Measurements from ENCODE around the gene ISG20.
A peak's percentile ranks its signal among the peaks of the same experiment; 100 is the strongest.

The ISG20 gene

DNA sequence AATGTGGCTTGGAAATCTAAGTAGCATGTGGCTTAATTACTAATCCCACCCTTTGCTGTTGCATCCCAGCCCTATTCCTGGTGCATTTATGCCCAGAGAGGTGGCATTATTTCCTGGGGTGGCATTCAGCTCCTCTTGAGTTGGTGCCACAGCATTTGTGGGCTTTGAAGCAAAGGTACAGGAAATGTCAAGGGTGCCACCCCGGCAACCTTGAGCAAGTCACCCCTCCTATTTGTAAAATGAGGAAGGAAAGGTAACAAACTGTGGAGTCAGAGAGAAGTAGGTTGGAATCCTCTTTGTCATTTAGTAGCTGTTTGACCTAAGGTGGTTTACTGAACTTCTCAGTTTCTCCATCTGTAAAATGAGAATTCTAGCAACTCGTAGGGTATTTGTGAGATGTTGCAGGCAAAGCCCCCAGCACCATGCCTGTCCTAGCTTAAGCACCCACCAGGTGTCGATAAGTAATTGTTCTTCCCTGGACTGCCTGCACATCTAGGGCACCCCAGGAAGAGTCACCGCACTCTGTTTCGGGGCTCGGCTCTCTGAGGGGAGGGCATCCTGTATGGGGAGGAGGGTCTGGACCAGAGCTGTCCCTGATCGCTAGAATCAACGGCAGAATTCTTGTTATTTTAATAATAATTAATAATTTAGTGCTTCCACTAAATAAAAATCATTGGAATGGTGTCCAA is 17.1 kb downstream of the ISG20 start:
- no peak for DNase-seq

DNA sequence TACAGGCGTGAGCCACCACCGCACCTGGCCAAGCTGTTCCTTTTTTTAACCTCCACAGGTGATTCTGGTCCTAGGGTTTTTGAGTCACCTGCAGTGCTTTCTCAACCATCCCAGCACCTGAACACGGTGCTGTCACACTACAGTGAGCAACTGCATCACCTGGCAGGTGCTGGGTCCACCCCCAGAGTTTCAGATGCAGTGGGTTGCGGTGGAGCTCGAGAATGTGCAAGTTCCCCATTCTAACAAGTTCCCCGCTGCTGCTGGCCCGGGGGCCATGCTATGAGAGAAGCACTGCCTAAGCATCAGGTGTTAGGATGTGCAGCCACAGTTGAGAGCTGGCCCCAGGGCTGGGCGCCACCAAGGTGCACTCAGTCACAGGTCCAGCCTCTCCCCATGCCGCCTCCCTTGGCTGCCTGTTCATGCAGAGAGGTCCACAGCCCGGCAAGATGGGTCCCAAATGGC is 18.0 kb downstream of the ISG20 start:
- DNase-seq: no peak

DNA sequence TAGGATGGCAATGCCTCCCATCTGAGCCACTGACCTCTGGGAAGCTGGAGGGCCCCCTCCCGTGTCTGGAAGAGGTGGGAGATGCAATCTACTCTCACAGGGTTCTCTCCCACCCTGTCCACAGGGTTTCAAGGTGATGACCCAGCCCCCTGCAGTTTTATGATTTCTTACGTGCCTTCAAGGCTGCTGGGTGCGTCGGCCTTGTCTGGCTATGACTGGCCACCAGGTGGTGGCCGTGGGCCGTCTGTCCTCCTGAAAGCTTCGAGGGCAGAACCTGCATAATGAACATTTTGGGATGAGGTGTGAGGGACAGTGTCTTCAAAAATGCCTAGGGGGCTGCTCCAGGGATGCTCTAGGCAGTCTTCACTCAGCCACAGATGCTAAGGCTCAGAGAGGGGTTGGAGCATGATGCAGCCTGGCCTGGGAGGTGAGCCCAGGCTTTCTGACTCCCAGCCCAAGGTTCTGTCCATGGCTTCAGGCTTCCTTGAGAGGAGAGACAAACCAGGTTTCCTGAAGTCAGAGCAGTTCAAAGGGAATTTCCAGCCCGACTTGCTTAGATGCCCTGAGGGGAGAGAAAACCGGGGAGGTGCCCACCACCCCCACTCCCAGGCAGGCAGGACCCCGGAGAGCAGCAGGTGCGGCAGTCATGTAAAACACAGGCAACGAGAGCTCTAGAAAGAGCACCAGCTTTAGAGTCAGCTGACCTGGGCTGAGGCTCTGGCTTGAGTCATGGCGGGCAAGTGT is 18.7 kb downstream of the ISG20 start:
- DNase-seq: peak; percentile 36

DNA sequence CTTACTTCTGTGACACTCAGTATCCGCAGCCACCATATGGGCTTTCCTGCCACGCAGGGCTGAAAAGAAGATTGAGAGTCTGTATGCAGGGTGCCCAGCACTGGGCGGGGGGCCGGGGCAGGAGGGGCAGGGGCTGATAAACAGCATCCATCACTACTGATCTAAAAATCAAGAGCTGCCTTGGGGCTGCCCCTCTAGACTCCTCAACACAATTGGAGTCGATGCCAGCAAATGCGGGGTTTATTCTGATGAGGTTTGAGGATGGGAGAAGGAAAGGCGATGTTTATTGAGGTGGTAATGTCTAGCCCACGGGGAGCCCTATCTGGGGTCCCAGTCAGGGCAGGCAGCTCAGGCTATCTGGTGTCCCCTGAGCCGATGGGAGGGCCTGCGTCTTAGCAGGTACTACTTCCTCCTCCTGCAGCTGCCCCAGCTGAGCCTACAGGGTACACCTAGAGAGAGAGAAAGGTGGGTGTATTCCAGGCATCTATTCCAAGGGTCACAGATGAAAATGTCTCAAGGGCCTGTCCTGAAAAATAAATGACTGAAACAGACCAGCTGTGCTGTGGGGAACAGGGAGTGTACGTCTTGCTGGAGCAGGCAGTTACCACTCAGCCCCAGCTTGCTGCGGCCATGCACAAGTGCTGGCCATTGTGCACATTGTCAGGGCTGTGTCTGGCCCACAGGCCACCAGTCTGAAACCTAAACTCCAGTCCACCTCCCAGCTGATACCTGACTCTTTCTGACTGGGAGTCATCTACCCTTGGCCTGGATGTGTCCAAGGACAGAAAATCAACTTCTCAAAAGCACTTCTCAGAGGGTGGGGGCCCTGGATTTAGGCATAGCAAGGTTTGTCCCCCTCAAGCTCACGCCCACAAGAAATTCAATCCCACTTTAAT is 19.5 kb downstream of the ISG20 start:
- no peak for DNase-seq

DNA sequence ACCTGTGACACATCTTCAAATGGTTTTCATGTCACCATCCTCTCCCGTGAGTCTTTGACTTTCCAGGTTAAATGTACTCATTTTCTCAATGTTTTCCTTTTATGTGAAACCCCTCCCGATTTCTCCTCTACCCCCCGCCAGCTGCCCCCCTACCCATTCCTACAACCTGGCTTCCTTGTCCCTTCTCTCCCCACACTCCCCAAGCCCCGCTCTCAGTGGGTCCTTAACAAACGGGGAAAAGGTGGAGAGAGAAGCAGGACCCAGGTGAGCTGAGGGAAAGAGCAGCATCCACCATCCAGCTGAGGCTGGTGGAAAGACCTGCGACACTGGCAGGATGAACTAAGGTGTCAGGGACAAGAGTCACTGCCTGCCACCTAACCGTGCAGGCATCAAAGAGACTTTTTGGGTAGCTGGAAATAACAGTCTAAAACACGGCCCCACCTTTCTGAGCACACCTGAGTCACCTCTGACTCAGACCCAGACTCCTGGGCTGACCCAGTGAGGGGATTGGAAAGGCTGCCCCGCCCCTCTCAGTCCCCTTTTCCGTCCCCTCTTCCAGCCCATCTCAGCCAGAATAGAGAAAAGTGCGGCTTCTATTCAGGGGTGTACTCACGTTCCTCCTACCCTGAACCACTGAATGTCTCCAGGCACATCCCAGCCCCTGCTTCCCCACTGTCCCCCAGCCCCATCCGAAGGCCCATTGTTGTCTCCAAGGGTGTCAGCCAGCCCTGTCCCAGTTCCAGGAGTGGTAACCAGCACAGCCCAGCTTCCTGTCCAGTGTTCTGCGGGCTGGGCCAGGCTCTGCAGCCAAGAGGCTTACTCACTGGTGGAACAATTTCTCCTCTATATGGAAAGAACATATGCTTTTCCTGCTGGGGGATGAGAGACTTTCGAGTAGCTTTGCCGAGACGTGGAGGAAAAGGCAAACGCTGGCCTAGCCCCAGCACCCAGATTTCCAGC is 20.4 kb downstream of the ISG20 start:
- no peak for DNase-seq

DNA sequence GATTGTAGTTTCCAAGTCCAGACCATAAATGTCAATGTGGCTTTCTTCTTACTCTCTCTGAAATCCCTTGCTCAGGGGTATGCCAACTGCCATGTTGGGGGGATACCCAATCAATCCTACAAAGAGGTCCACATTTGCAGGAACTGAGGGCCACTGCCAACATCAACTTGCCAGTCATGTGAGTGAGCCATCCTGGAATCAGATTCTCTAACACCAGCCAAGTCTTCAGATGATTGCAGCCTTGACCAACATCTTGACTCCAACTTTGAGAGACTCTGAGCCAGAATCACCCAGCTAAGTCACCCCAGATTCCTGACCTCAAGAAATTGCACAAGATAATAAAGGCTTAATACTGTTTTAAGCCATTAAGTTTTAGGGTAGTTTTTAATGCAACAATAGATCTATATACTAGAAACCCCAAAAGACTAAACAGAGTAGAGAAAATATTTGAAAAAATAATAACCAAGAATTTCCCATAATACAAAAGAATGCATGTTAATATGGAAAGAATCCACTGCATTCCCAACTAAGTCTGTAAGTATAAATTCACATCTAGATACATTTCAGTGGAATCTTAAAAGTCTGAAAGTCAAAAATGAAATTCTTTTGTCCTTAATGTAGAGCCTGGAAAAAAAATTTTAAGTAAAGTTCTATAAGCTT is 22.4 kb downstream of the ISG20 start:
- DNase-seq: no peak

DNA sequence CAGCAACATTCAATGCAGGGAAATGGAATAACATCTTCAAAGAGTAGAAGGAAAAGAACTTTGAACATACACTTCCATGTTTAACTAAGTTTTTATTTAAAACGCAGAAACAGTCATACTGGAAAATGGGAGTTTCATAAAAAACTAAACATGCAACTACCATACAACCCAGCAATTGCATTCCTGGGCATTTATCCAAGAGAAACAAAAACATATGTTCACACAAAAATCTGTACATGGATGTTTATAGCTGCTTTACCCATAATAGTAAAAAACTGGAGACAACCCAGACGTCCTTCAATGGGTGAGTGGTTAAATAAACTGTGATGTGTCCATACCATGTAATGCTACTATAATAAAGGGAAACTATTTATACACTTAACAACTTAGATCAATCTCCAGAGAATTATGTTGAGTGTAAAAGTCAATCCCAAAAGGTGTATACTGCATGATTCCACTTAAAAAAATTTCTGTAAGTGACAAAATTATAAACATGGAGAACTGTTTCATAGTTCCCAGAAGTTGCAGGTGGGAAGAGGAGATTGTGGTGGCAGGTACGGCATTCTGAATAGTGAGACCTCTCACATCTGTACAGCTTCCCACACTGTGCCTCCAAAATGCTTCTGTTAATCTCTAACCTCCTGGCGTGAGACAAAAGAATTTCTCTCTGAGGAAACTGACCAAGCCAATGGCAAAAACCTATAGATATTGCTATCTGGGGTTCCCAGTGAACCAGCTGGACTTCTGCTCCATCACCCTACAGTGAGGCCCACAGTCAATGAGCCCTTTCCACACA is 23.1 kb downstream of the ISG20 start:
- no peak for DNase-seq

DNA sequence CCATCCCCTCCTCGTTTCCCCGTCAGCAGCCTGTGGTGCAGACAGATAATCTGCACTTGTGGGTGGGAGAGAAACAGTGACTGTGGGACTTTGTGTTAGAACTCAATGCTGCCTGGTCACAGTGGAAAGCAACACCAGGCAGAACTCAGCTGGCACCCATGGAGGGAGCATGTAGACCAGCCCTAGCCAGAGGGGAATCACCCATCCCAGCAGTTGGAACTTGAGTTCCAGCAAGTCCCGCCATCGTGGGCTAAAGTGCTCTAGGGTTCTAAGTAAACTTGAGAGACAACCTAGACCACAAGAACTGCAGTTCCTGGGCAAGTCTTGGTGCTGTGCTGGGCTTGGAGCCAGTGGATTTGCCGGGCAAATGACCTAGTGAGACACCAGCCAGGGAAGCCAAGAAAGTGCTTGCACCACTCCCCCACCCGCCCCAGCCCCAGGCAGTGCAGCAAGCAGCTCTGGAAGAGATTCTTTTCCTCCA is 24.4 kb downstream of the ISG20 start:
- no peak for DNase-seq

DNA sequence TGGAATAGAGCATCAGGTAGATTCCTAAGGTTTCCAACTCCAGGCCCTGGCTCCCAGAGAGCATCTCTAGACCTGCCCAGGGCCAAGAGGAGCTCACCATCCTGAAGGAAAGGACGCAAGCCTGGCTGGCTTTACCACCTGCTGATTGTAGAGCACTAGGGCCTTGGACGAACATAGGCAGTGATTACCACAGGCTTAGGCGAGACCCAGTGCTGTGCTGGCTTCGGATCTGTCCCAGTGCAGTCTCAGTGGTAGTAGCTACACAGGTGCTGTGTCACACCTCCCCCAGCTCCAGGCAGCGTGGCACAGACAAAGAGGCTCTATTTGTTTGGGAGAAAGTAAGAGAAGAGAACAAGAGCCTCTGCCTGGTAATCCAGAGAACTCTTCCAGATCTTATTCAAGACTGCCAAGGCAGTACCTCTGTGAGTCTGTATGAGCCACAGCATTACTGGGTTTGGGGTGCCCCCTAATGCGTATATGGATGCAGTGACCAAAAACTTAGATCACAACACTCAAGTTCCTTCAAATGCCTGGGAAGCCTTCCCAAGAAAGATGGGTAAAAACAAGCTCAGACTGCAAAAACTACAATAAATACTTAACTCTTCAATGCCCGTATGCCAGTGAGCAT is 25.4 kb downstream of the ISG20 start:
- DNase-seq: no peak

DNA sequence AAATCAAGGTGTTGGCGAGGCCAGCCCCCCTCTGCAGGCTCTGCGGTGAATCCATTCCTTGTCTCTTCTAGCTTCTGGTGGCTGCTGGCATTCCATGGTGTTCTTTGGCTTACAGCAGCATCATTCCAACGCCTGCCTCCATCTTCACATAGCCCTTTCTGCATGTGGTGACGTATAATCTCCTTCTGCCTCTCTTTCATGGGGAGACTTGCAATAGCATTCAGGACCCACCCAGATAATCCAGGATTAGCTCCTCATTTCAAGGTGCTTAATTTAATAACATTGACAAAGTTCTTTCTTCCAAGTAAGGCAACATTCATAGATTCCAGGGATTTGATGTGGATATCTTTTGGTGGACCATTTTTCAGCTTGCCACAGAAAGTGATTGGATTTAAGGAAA is 35.8 kb downstream of the ISG20 start:
- DNase-seq: no peak

DNA sequence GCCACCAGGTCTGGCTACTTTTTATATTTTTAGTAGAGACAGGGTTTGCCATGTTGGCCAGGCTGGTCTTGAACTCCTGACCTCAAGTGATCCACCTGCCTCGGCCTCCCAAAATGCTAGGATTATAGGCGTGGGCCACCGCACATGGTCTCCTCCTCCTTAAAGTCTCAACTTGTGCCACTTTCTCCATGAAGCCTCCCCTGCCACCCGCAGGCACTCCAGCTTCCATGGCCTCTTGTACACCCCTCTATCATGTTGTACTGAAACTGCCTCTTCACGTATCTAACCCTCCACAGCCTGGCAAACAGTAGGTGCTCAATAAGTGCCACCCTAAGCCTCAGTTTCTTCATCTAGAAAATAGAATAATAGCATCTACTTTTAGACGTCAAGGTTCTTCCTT is 39.9 kb downstream of the ISG20 start:
- no peak for DNase-seq

DNA sequence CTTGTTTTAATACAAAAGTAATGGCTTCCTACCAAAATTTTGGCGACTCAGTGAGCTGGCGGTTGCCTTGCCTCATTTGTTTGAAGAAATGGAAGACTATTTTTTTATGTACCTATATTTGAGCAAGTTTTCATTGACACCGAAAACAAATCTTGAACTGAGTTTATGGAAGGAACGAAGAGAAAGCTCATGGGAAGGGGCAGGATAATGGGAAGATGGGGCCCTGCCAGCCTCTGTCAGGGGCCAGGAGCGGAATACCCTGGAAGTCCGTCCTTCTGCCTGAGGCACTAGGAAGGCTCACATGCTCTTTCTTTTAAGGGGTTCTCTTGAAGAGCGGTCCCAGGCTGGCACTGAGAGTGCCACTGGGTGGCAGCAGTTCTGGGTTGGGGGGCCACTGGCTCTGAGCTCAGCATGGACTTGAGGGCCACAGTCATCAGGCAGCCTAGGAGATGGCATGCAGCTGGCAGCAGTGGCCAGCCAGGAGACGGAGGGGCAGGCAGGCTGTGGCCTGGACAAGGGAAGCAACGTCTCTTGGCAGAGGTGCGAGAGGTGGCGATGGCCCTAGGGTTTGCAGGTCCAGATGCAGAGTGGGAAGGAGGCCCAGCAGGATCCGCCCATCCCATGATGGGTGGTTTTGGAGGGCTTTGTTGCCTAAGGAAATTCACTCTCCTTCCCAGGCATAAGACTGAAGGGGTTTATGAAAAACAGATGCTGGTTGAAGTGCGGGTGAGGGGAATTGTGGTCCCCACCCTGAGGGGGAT is 41.6 kb downstream of the ISG20 start:
- DNase-seq: no peak

DNA sequence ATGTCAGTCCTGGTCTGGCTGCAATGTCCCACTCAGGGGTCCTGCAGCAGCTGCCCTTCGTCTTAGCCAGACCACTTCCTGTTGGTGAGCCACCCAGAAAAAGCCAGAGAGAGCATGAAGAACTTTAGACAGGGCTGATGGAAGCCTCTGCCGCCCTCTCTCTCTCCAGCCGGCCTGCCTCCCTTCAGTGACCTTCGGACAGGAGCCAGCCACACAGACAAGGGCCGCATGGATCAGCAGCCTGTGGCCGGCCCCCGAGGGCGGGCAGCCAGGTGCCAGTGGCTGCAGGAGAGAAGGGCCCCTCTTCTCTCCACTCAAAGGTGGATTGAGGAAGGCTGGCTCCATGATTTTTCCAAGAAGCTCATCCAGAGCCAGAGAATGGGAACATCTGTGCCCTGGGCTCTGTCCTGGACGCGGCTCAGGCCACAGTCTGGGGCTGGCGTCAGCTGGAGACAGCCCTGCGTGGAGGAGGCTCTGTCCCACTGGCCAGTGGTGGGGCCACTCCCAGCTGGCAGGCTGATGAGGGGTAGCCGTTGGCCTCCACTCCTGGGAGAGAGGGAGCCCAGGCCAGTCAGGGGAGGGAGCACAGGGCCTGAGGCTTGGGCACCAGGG is 42.9 kb downstream of the ISG20 start:
- no peak for DNase-seq

DNA sequence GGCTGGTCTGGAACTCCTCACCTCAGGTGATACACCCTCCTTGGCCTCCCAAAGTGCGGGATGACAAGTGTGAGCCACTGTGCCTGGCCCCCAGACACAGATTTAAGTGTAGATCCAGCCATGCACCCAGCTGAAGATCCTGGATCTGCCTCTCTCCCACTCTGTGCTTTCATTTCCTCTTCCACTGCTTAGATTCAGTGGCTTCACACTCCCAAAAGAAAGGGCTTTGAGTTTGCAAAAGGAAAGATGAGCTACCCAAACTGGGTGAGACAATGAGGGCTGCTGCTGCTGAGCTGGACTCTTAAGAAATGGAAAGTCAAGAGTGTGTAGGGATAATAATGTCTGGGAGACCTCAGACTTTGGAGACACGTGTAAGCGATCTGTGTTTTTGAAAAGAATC is 45.5 kb downstream of the ISG20 start:
- DNase-seq: no peak

DNA sequence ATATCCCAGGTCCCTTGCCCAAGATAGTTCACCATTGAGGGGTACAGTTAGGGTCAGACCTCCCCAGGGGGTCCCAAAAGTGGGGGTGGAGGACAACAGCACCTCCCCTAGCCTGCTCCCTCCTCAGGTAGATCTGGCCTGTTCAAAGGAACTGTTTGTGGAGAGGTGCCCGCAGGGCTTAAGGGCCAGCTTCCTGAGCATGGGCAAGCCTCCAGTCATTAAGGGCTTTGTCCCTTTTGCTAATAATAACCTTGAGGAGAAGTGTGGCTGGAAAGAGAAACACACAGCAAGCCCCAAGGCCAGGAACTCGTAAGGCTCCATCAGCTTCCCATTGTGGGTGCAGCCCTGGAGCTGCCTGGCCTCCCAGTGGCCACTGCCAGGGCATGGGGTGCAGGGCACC is 47.4 kb downstream of the ISG20 start:
- no peak for DNase-seq

DNA sequence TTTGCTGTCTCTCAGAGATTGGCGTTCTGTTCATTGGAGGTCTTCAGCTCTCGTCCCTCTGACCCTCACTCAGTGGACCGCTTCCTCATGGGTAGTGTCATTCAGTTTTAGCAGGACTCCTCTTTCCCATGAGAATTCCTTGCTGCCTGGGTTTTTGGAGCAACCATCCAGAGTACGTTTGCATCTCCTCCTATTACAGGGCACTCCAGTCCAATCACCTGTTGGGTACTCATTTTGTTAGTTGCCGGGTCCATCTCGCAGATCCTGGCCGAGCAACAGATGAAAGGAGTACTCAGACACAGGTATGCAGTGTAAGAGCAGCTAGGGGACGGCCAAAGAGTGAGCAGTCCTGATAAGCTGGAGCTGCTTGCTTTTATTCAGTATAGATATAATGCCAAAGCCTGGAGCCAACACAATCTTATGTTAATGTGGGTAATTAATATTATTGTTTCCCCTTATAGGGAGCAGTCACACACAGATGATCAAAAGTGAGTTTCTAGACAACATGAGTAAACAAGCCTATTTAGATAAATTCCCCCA is 49.6 kb downstream of the ISG20 start:
- DNase-seq: no peak

DNA sequence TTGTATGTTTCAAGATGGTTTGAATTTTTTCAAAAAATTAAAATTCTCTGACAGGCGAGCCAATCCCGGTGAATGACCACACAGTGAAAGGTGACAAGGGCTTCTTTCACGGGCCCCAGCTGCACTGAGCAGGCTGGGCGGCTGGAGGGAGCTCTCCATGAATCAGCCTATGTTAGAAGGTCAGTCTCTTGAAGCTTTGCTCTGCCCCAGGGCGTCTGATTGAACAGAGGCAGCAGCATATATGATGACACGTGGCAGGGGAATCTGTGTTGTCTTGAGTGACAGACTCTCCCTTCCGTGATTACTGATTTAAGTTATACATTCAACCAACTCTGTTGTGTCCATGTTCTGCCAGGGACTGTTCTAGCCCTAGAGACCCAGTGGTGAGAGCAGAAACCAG is 51.5 kb downstream of the ISG20 start:
- no peak for DNase-seq

DNA sequence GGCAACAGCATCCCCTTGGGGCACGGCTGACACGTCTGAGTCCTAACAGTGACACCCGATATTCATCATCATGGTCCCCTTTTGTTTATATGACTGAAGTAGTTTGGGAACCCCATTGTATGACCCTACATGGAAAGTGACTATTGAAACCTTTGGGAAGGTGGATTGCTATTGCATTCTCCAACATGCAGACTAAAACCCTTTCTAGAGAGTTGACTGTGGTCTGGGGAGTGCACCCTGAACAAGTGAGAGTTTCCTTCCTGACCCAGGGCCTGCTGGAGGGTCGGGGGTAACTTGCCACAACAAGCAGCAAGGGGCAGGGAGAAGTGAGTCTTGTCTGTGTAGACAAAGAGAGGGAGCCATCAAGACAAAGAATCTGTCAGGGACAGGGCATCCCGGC is 54.4 kb downstream of the ISG20 start:
- DNase-seq: no peak

DNA sequence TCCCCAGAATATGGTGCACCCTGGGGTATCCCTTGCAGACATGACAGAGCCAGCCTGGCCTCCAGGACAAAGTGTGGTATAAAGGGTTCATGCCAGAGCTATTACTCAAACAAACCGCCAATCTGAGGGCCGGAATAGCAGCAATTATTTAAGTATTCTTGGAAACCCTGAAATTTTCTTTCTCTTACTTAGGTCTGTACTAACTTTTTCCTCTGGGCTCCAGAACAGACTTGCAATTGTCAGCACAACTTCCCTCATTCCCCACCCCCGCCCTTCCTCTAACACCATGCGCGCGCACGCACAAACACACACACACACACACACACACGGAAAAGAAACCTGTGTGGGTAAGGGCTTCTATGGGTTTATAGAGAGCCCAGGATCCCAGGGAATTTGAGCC is 56.3 kb downstream of the ISG20 start:
- DNase-seq: no peak
